ENCODE data around the gene HOXD4.

HOXD4 gene

GRCh38 chr2:176151442-176152287 is at the start of gene HOXD4:
HOXD4 (plus strand) TSS chr2:176151550; CDS start chr2:176151634, 84 bp downstream.
- no peak for DNase-seq (ENCODE audit: low spot score)

- DNase-seq (ENCODE audit: low spot score), result no peak
Observed at GRCh38 chr2:176101842-176102241, 49.5 kb upstream of the HOXD4 start.

GRCh38 chr2:176102309-176102866 is 49.0 kb upstream of the HOXD4 start:
- no peak for DNase-seq (ENCODE audit: low spot score)

- no peak for DNase-seq (ENCODE audit: low spot score)
Observed at GRCh38 chr2:176103194-176103593, 48.2 kb upstream of the HOXD4 start.

GRCh38 chr2:176103742-176104315 is 47.5 kb upstream of the HOXD4 start:
- no peak for DNase-seq (ENCODE audit: low spot score)

GRCh38 chr2:176104316-176105077 is 46.9 kb upstream of the HOXD4 start:
- DNase-seq (ENCODE audit: low spot score), result no peak

- no peak for DNase-seq (ENCODE audit: low spot score)
Observed at GRCh38 chr2:176105078-176105729, 46.1 kb upstream of the HOXD4 start.

- no peak for DNase-seq (ENCODE audit: low spot score)
Observed at GRCh38 chr2:176105730-176106580, 45.4 kb upstream of the HOXD4 start.

GRCh38 chr2:176106581-176107539 is 44.5 kb upstream of the HOXD4 start, which contains the start of gene HOXD11:
HOXD11 (plus strand) TSS chr2:176107280; CDS start chr2:176107356, 76 bp downstream.
- no peak for DNase-seq (ENCODE audit: low spot score)

GRCh38 chr2:176107731-176108181 is 43.6 kb upstream of the HOXD4 start:
- DNase-seq (ENCODE audit: low spot score), result no peak

- no peak for DNase-seq (ENCODE audit: low spot score)
Observed at GRCh38 chr2:176109192-176109901, 42.0 kb upstream of the HOXD4 start.

- no peak for DNase-seq (ENCODE audit: low spot score)
Observed at GRCh38 chr2:176109946-176110345, 41.4 kb upstream of the HOXD4 start.

GRCh38 chr2:176110415-176111308 is 40.7 kb upstream of the HOXD4 start:
- no peak for DNase-seq (ENCODE audit: low spot score)

- peak; percentile 60 for DNase-seq (ENCODE audit: low spot score)
Observed at GRCh38 chr2:176111309-176111663, 40.1 kb upstream of the HOXD4 start.

GRCh38 chr2:176111846-176112374 is 39.4 kb upstream of the HOXD4 start:
- DNase-seq (ENCODE audit: low spot score), result no peak

GRCh38 chr2:176112375-176113302 is 38.7 kb upstream of the HOXD4 start:
- no peak for DNase-seq (ENCODE audit: low spot score)
